ENCODE results near the gene KICS2.

DNA sequence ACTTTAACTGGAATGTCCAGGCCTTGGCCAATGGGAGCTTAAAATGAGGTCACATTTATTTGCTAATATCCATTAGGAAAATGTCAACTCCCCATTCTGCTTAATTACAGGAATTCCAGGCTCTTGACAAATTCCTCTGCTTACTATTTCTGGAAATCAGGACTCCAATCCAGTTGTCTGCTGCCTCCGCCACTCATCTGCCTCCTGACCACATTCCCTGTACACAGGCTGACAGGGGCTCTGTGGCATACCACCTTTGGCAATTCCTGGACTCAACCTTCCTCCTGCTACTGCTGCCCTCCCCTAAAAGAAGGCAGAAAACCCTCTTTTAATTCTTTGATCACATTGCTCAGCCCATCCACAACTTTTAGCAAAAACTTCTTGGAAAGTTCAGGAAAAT, 37.9 kb downstream of the KICS2 start:
- TF ChIP-seq, protein P1, sequence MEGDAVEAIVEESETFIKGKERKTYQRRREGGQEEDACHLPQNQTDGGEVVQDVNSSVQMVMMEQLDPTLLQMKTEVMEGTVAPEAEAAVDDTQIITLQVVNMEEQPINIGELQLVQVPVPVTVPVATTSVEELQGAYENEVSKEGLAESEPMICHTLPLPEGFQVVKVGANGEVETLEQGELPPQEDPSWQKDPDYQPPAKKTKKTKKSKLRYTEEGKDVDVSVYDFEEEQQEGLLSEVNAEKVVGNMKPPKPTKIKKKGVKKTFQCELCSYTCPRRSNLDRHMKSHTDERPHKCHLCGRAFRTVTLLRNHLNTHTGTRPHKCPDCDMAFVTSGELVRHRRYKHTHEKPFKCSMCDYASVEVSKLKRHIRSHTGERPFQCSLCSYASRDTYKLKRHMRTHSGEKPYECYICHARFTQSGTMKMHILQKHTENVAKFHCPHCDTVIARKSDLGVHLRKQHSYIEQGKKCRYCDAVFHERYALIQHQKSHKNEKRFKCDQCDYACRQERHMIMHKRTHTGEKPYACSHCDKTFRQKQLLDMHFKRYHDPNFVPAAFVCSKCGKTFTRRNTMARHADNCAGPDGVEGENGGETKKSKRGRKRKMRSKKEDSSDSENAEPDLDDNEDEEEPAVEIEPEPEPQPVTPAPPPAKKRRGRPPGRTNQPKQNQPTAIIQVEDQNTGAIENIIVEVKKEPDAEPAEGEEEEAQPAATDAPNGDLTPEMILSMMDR (IDR thresholded peaks at IDR 0.05): no peak
- TF ChIP-seq POLR2AphosphoS5 (IDR thresholded peaks at IDR 0.05) (no peak), POLR2A (IDR thresholded peaks at IDR 0.05) (no peak)
